NCI-H526 treated with DMSO at 0.1 percent for 48 hours (cell line): ENCODE results near the gene KRAS.
"Not testable (repeated sequence)": the region's sequence is repeated elsewhere in the genome, so short reads cannot be mapped to it uniquely, and the experiment has no call there.

Experiments used
- DNase-seq: peaks from one replicate; lab custom pipeline; 2025; lab: John Stamatoyannopoulos, UW

The KRAS gene

GRCh38 chr12:25250744-25251730 lies at the start of gene KRAS:
Gene KRAS, minus strand, starts transcription at chr12:25250929.
- peak; percentile 94 for DNase-seq

DNA sequence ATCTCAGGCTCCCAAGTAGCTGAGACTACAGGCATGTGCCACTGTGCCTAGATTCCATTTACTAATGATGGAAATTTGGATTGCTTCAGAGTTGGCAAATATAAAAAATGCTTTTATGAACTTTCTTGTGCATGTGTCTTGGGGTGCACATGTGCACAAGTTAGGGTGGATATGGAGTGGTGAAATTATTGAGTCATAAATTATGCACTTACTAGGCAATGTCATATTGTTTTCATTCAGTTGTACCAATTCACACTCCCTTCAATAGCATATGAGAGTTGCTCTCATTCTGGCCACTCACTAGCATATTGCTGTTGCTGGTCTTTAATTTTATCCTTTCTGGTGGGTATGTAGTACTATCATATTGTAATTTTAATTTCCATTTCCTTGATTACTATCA lies 45.7 kb upstream of the KRAS start:
- no peak for DNase-seq

- no peak for DNase-seq
These were observed 44.6 kb upstream of the KRAS start for GRCh38 chr12:25295361-25295760.

- no peak for DNase-seq
These were observed 42.9 kb upstream of the KRAS start for GRCh38 chr12:25293653-25294052.

DNA sequence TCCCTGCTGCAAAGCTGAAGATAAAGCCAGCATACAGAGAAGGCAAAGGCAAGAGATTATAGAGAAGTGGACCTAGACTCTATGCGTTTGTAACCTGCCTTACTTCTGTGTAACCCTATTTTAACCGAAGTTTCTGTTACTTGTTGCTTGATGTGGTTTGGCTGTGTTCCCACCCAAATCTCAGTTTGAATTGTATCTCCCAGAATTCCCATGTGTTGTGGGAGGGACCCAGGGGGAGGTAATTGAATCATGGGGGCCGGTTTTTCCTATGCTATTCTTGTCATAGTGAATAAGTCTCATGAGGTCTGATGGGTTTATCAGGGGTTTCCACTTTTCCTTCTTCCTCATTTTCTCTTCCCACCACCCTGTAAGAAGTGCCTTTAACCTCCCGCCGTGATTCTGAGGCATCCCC lies 42.1 kb upstream of the KRAS start:
- DNase-seq, result not testable (repeated sequence)

GRCh38 chr12:25287610-25288009 lies 36.9 kb upstream of the KRAS start:
- no peak for DNase-seq

- no peak for DNase-seq
These were observed 36.1 kb upstream of the KRAS start for GRCh38 chr12:25286837-25287236.

GRCh38 chr12:25284024-25284423 lies 33.3 kb upstream of the KRAS start:
- no peak for DNase-seq

GRCh38 chr12:25283006-25283405 lies 32.3 kb upstream of the KRAS start:
- DNase-seq, result peak; percentile 17

- no peak for DNase-seq
These were observed 29.4 kb upstream of the KRAS start for GRCh38 chr12:25280082-25280481.

GRCh38 chr12:25278269-25278668 lies 27.5 kb upstream of the KRAS start:
- no peak for DNase-seq

GRCh38 chr12:25276199-25276937 lies 25.6 kb upstream of the KRAS start:
- no peak for DNase-seq

- DNase-seq, result no peak
These were observed 20.9 kb upstream of the KRAS start for GRCh38 chr12:25271486-25272098.

DNA sequence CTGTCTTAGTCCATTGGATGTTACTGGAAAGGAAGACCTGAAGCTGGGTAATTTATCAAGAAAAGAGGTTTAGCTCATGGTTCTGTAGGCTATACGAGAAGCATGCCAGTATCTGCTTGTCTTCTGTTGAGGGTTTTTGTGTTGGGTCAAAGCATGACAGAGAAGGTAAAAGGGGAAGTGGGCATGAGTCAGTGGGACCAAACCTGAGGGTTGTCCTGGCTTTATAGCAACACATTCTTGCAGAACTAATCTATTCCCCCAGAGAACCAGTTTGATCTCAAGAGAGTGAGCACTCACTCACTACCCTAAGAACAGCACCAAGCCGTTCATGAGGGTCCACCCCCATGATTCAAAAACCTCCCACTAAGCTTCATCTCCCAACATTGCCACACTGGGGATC lies 19.0 kb upstream of the KRAS start:
- no peak for DNase-seq

GRCh38 chr12:25266497-25266896 lies 15.8 kb upstream of the KRAS start:
- DNase-seq, result no peak

- DNase-seq, result no peak
These were observed 14.1 kb upstream of the KRAS start for GRCh38 chr12:25264862-25265261.

GRCh38 chr12:25264114-25264513 lies 13.4 kb upstream of the KRAS start:
- DNase-seq, result no peak

DNA sequence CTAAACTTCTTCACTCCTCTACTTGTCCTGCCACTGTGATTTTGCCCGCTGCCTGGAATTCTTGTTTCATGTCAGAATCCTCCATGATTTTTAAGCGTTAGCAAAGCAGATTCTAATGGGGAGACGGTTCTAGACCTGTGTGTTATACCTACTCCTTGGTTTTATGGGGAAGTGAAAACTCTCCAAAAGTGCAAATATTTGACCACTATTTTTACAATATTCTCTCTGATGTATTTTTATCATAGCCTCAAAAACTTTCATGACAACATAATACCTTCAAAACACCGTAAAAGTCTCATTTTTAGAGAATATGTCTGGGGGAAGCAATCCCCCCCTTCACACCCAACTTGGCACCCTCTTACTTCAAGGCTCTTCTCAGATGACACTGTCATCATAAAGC lies 12.9 kb upstream of the KRAS start:
- no peak for DNase-seq

- DNase-seq, result no peak
These were observed 11.8 kb upstream of the KRAS start for GRCh38 chr12:25262389-25263074.

- DNase-seq, result no peak
These were observed 7.0 kb upstream of the KRAS start for GRCh38 chr12:25257590-25258324.

GRCh38 chr12:25256826-25257225 lies 6.1 kb upstream of the KRAS start:
- DNase-seq, result peak; percentile 3
